SK-N-SH treated with all-trans-retinoic acid at 6 μM for 48 hours (cell line): ENCODE results near the gene MYL2.

Source experiments
- ATAC-seq: fragments of 200-7000 bp; cut with Tn5 transposase; 3 replicates; pipeline ENCODE4 v1.9.1; 2020; ENCODE audit warnings: mild to moderate bottlenecking, moderate library complexity
- ARNTL ChIP-seq: fragments of 450-650 bp; formaldehyde crosslinking; IDR thresholded peaks from 2 replicates; pipeline ENCODE4 v1.5.0; 2020; ENCODE audit warnings: low read depth, mild to moderate bottlenecking, moderate library complexity, borderline replicate concordance
- CSDC2 ChIP-seq: fragments of 250-450 bp; sonication (Bioruptor Pico); IDR thresholded peaks from 2 replicates; pipeline ENCODE4 v1.5.0; 2020; ENCODE audit warnings: mild to moderate bottlenecking, moderate library complexity
- ESRRG ChIP-seq: fragments of 250-450 bp; sonication (Bioruptor Pico); IDR thresholded peaks from 2 replicates; pipeline ENCODE4 v1.6.1; 2021; ENCODE audit warnings: mild to moderate bottlenecking
- GLIS3 ChIP-seq: fragments of 250-450 bp; sonication (Bioruptor Pico); IDR thresholded peaks from 2 replicates; pipeline ENCODE4 v1.5.0; 2020; ENCODE audit warnings: mild to moderate bottlenecking, moderate library complexity
- ISL1 ChIP-seq: fragments of 250-450 bp; sonication (Bioruptor Pico); IDR thresholded peaks from 2 replicates; pipeline ENCODE4 v2.1.2; 2022; ENCODE audit warnings: mild to moderate bottlenecking, moderate library complexity
- OSR1 ChIP-seq: fragments of 250-450 bp; sonication (Bioruptor Pico); IDR thresholded peaks from 2 replicates; pipeline ENCODE4 v1.8.0; 2022; ENCODE audit warnings: moderate library complexity, mild to moderate bottlenecking, inconsistent platforms
- PATZ1 ChIP-seq: fragments of 250-450 bp; sonication (Bioruptor Pico); IDR thresholded peaks from 2 replicates; pipeline ENCODE4 v1.8.0; 2020; ENCODE audit warnings: mild to moderate bottlenecking, moderate library complexity, borderline replicate concordance
- PPARA ChIP-seq: fragments of 250-450 bp; sonication (Bioruptor Pico); IDR thresholded peaks from 2 replicates; pipeline ENCODE4 v1.5.0; 2020; ENCODE audit warnings: mild to moderate bottlenecking, borderline replicate concordance
- RARB ChIP-seq: fragments of 250-450 bp; sonication (Bioruptor Pico); IDR thresholded peaks from 2 replicates; pipeline ENCODE4 v1.8.0; 2021; ENCODE audit warnings: mild to moderate bottlenecking, moderate library complexity
- SNAI2 ChIP-seq: fragments of 250-450 bp; sonication (Bioruptor Pico); IDR thresholded peaks from 2 replicates; pipeline ENCODE4 v1.5.0; 2020; ENCODE audit warnings: mild to moderate bottlenecking, moderate library complexity
- TCF4 ChIP-seq: fragments of 250-450 bp; sonication (Bioruptor Pico); IDR thresholded peaks from 2 replicates; pipeline ENCODE4 v1.8.0; 2021; ENCODE audit warnings: mild to moderate bottlenecking, moderate library complexity, borderline replicate concordance
- TOX ChIP-seq: fragments of 250-450 bp; sonication (Bioruptor Pico); IDR thresholded peaks from 2 replicates; pipeline ENCODE4 v1.8.0; 2021; ENCODE audit warnings: mild to moderate bottlenecking, moderate library complexity, borderline replicate concordance
- TSHZ2 ChIP-seq: fragments of 250-450 bp; sonication (Bioruptor Pico); IDR thresholded peaks from 2 replicates; pipeline ENCODE4 v1.5.0; 2020; ENCODE audit warnings: mild to moderate bottlenecking, moderate library complexity
- ZC3H10 ChIP-seq: fragments of 250-450 bp; sonication (Bioruptor Pico); IDR thresholded peaks from 2 replicates; pipeline ENCODE4 v1.5.1; 2021; ENCODE audit warnings: mild to moderate bottlenecking, moderate library complexity
- ZFP3 ChIP-seq: fragments of 250-450 bp; sonication (Bioruptor Pico); IDR thresholded peaks from 2 replicates; pipeline ENCODE4 v1.5.0; 2020; ENCODE audit warnings: mild to moderate bottlenecking, moderate library complexity
- ZFP30 ChIP-seq: fragments of 450-650 bp; formaldehyde crosslinking; IDR thresholded peaks from 2 replicates; pipeline ENCODE4 v1.5.0; 2022; ENCODE audit warnings: mild to moderate bottlenecking, moderate library complexity
- ZNF565 ChIP-seq: fragments of 450-650 bp; formaldehyde crosslinking; conservative IDR thresholded peaks from 2 replicates; pipeline ENCODE4 v1.5.0; 2020; ENCODE audit warnings: low read depth, mild to moderate bottlenecking, moderate library complexity
- ZNF70 ChIP-seq: fragments of 450-650 bp; formaldehyde crosslinking; IDR thresholded peaks from 2 replicates; pipeline ENCODE4 v1.5.0; 2020; ENCODE audit warnings: mild to moderate bottlenecking, moderate library complexity
- ZNF8 ChIP-seq: fragments of 450-650 bp; formaldehyde crosslinking; IDR thresholded peaks from 2 replicates; pipeline ENCODE4 v1.5.0; 2020; ENCODE audit warnings: mild to moderate bottlenecking, moderate library complexity
- TF ChIP-seq, protein P1 (sequence below): fragments of 250-450 bp; sonication (Bioruptor Pico); IDR thresholded peaks from 2 replicates; pipeline ENCODE4 v1.8.0; 2021; ENCODE audit warnings: low read depth, mild to moderate bottlenecking, moderate library complexity, borderline replicate concordance
- TF ChIP-seq, protein P2 (sequence below): fragments of 250-450 bp; sonication (Bioruptor Pico); IDR thresholded peaks from 2 replicates; pipeline ENCODE4 v1.5.1; 2020; ENCODE audit warnings: low read depth, mild to moderate bottlenecking, moderate library complexity

Gene MYL2

DNA sequence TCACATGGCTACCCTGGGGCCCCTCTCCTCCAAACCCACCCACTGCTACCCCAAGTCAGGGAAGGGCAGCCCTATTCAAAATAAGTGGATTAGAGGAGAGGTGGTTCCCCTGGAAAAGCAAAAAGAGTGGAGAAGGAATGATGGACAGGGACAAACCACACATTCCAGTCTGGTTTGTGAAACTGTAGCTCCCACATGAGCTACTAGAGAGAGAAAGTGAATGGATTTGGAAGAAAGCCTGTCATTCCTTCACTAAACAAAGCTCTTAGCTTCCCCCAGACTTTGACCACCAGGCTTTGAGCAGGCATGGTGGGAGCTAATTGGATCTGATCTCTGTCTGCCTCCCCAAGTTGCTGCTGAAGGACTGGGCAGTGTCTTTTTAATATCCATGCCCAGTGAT is 45.6 kb downstream of the MYL2 start:
- no peak for TF ChIP-seq ISL1 (CRISPR knock-in tag)
- no peak for TF ChIP-seq TSHZ2 (CRISPR knock-in tag)
- ATAC-seq, result no peak

DNA sequence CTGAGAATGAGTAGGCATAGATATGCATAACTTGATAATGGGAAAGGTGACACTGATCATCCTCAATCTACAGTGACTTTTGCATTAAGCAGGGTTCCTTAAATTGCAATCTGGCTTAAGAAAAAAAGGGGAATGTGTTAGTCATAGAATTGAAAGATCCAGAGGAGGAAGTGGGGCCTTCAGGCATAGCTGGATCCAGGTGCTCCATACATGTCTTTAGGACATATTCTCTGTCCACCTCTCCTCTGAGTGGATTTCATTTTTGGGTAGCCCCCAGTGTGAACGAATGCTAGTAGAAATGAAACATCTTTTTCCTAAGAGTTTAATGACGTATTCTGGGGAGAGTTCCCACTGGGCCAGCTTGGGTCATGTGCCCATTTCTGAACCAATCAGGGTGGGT is 46.0 kb downstream of the MYL2 start:
- ATAC-seq, result no peak
- TF ChIP-seq TCF4 (CRISPR knock-in tag) (no peak), ZNF70 (no peak), GLIS3 (CRISPR knock-in tag) (no peak), OSR1 (CRISPR knock-in tag) (no peak), ESRRG (CRISPR knock-in tag) (no peak), ARNTL (CRISPR knock-in tag) (no peak), TSHZ2 (CRISPR knock-in tag) (no peak), CSDC2 (no peak), PPARA (CRISPR knock-in tag) (no peak), ZFP3 (CRISPR knock-in tag) (no peak), ZC3H10 (no peak), RARB (CRISPR knock-in tag) (no peak), ZNF8 (no peak), ISL1 (CRISPR knock-in tag) (no peak), SNAI2 (CRISPR knock-in tag) (no peak), PATZ1 (CRISPR knock-in tag) (no peak), ZNF565 (no peak)
- TF ChIP-seq, protein P1, sequence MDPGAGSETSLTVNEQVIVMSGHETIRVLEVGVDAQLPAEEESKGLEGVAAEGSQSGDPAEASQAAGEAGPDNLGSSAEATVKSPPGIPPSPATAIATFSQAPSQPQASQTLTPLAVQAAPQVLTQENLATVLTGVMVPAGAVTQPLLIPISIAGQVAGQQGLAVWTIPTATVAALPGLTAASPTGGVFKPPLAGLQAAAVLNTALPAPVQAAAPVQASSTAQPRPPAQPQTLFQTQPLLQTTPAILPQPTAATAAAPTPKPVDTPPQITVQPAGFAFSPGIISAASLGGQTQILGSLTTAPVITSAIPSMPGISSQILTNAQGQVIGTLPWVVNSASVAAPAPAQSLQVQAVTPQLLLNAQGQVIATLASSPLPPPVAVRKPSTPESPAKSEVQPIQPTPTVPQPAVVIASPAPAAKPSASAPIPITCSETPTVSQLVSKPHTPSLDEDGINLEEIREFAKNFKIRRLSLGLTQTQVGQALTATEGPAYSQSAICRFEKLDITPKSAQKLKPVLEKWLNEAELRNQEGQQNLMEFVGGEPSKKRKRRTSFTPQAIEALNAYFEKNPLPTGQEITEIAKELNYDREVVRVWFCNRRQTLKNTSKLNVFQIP, result no peak
- TF ChIP-seq, protein P2, sequence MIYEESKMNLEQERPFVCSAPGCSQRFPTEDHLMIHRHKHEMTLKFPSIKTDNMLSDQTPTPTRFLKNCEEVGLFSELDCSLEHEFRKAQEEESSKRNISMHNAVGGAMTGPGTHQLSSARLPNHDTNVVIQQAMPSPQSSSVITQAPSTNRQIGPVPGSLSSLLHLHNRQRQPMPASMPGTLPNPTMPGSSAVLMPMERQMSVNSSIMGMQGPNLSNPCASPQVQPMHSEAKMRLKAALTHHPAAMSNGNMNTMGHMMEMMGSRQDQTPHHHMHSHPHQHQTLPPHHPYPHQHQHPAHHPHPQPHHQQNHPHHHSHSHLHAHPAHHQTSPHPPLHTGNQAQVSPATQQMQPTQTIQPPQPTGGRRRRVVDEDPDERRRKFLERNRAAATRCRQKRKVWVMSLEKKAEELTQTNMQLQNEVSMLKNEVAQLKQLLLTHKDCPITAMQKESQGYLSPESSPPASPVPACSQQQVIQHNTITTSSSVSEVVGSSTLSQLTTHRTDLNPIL, result no peak
- TF ChIP-seq, all 23 proteins: peak for 0

- ATAC-seq, result no peak
- TF ChIP-seq TOX (CRISPR knock-in tag) (no peak), PPARA (CRISPR knock-in tag) (no peak), ZC3H10 (no peak), CSDC2 (no peak), TSHZ2 (CRISPR knock-in tag) (no peak), ESRRG (CRISPR knock-in tag) (no peak), ZFP3 (CRISPR knock-in tag) (no peak), ZFP30 (CRISPR knock-in tag) (no peak), ZNF70 (no peak), ARNTL (CRISPR knock-in tag) (no peak)
Observed at GRCh38 chr12:110872100-110872499, 48.3 kb downstream of the MYL2 start.
